Measurements from ENCODE around the gene YBX1. TPM values are rescaled to one million over a fixed set of nuclear protein-coding genes. Genes with fewer than 3 reads are reported as not detected.

Gene YBX1
- 1,698 TPM for polyA plus RNA-seq (2013, experiment 1 of 2)
- polyA plus RNA-seq (2013, experiment 2 of 2), result 1,742 TPM

GRCh38 chr1:42681741-42682483 is at the start of gene YBX1:
TSS of gene YBX1 (plus strand) at chr1:42682418. CDS start at chr1:42682566, 148 bp downstream.
- H3K56ac ChIP-seq (ENCODE audit: low read length), result peak within 1 kb of the TSS; percentile 99
- H3K79me1 ChIP-seq (ENCODE audit: low read length), result peaks cover 4% of the 10 kb centered on the region
- peak within 1 kb of the TSS; percentile 82 for H4K5ac ChIP-seq (ENCODE audit: low read length)
- H3K4me3 ChIP-seq (ENCODE audit: low read length), result peak within 1 kb of the TSS; percentile 92
- H2BK120ac ChIP-seq (ENCODE audit: low read depth, low read length), result peak within 1 kb of the TSS; percentile 48
- no CpG with 5 or more reads among the region's 54 CpGs for WGBS (ENCODE audit: extremely low coverage, insufficient coverage, low lambda C conversion rate)
- H3K79me2 ChIP-seq (ENCODE audit: control insufficient read depth, insufficient read depth, low read length), result peaks cover 50% of the 10 kb centered on the region
- DNase-seq, result peak; percentile 99
- peak within 1 kb of the TSS; percentile 98 for H3K9ac ChIP-seq (ENCODE audit: low read length)
- H3K18ac ChIP-seq (ENCODE audit: low read length), result peak within 1 kb of the TSS; percentile 92
- H2AK5ac ChIP-seq (ENCODE audit: low read length), result peak within 1 kb of the TSS; percentile 51
- H3K27ac ChIP-seq (ENCODE audit: low read depth, low read length), result peak within 1 kb of the TSS; percentile 51
- no peak within 1 kb of the TSS for H2BK15ac ChIP-seq (replicated peaks; ENCODE audit: low read depth)
- no peaks in the 10 kb centered on the region for H3K27me3 ChIP-seq (ENCODE audit: insufficient read depth, low read length, poor library complexity)
- peak within 1 kb of the TSS; percentile 100 for H3K23ac ChIP-seq (ENCODE audit: low read length)
- H3K4ac ChIP-seq (ENCODE audit: low read depth, low read length), result peak within 1 kb of the TSS; percentile 58
- H3K36me3 ChIP-seq (ENCODE audit: control insufficient read depth, insufficient read depth, low read length), result no peaks in the 10 kb centered on the region
- H3K4me1 ChIP-seq (ENCODE audit: control insufficient read depth, low read depth, low read length), result peaks cover 5% of the 10 kb centered on the region
- H3K4me2 ChIP-seq (ENCODE audit: low read length), result peak within 1 kb of the TSS; percentile 96
- peak within 1 kb of the TSS; percentile 72 for H2BK5ac ChIP-seq (ENCODE audit: low read length)
- H4K8ac ChIP-seq (ENCODE audit: low read depth, low read length), result no peak within 1 kb of the TSS

- H3K79me2 ChIP-seq (ENCODE audit: control insufficient read depth, insufficient read depth, low read length), result no peaks in the 10 kb centered on the region
Observed at GRCh38 chr1:42639116-42639515, 43.1 kb upstream of the YBX1 start.

GRCh38 chr1:42646056-42646455 is 36.2 kb upstream of the YBX1 start:
- DNase-seq, result no peak
- Histone ChIP-seq H3K56ac (ENCODE audit: low read length) (no peak overlapping the region), H3K4ac (ENCODE audit: low read depth, low read length) (no peak overlapping the region), H3K18ac (ENCODE audit: low read length) (no peak overlapping the region), H4K8ac (ENCODE audit: low read depth, low read length) (no peak overlapping the region), H3K4me1 (ENCODE audit: control insufficient read depth, low read depth, low read length) (no peaks in the 10 kb centered on the region), H3K79me1 (ENCODE audit: low read length) (no peaks in the 10 kb centered on the region), H3K27ac (ENCODE audit: low read depth, low read length) (no peak overlapping the region), H3K4me2 (ENCODE audit: low read length) (no peak overlapping the region), H3K4me3 (ENCODE audit: low read length) (no peak overlapping the region), H3K23ac (ENCODE audit: low read length) (no peak overlapping the region), H4K5ac (ENCODE audit: low read length) (no peak overlapping the region), H3K9ac (ENCODE audit: low read length) (no peak overlapping the region), H3K27me3 (ENCODE audit: insufficient read depth, low read length, poor library complexity) (no peaks in the 10 kb centered on the region), H2BK120ac (ENCODE audit: low read depth, low read length) (no peak overlapping the region), H3K79me2 (ENCODE audit: control insufficient read depth, insufficient read depth, low read length) (no peaks in the 10 kb centered on the region), H2BK15ac (replicated peaks; ENCODE audit: low read depth) (no peak overlapping the region), H3K36me3 (ENCODE audit: control insufficient read depth, insufficient read depth, low read length) (no peaks in the 10 kb centered on the region), H2BK5ac (ENCODE audit: low read length) (no peak overlapping the region), H2AK5ac (ENCODE audit: low read length) (no peak overlapping the region)
- no CpG with 5 or more reads among the region's 2 CpGs for WGBS (ENCODE audit: extremely low coverage, insufficient coverage, low lambda C conversion rate)

More at GRCh38 chr1:42639116-42639515, 43.1 kb upstream of the YBX1 start:
- H2BK5ac ChIP-seq (ENCODE audit: low read length), result no peak overlapping the region
- no peak overlapping the region for H3K9ac ChIP-seq (ENCODE audit: low read length)
- H3K23ac ChIP-seq (ENCODE audit: low read length), result no peak overlapping the region
- no peak for DNase-seq
- no peak overlapping the region for H4K5ac ChIP-seq (ENCODE audit: low read length)
- H3K4ac ChIP-seq (ENCODE audit: low read depth, low read length), result no peak overlapping the region
- no peaks in the 10 kb centered on the region for H3K4me1 ChIP-seq (ENCODE audit: control insufficient read depth, low read depth, low read length)
- H2AK5ac ChIP-seq (ENCODE audit: low read length), result no peak overlapping the region
- no peak overlapping the region for H3K4me2 ChIP-seq (ENCODE audit: low read length)
- H3K36me3 ChIP-seq (ENCODE audit: control insufficient read depth, insufficient read depth, low read length), result no peaks in the 10 kb centered on the region
- H3K18ac ChIP-seq (ENCODE audit: low read length), result no peak overlapping the region
- no peak overlapping the region for H3K56ac ChIP-seq (ENCODE audit: low read length)
- no peak overlapping the region for H3K4me3 ChIP-seq (ENCODE audit: low read length)
- no peak overlapping the region for H3K27ac ChIP-seq (ENCODE audit: low read depth, low read length)
- no peak overlapping the region for H2BK120ac ChIP-seq (ENCODE audit: low read depth, low read length)
- no peak overlapping the region for H2BK15ac ChIP-seq (replicated peaks; ENCODE audit: low read depth)
- H3K27me3 ChIP-seq (ENCODE audit: insufficient read depth, low read length, poor library complexity), result no peaks in the 10 kb centered on the region
- H4K8ac ChIP-seq (ENCODE audit: low read depth, low read length), result no peak overlapping the region
- H3K79me1 ChIP-seq (ENCODE audit: low read length), result no peaks in the 10 kb centered on the region

GRCh38 chr1:42657201-42657600 is 25.0 kb upstream of the YBX1 start:
- Histone ChIP-seq H3K4me3 (ENCODE audit: low read length) (no peak overlapping the region), H3K4me1 (ENCODE audit: control insufficient read depth, low read depth, low read length) (peaks cover 4% of the 10 kb centered on the region), H3K79me1 (ENCODE audit: low read length) (peaks cover 2% of the 10 kb centered on the region), H4K8ac (ENCODE audit: low read depth, low read length) (no peak overlapping the region), H2BK120ac (ENCODE audit: low read depth, low read length) (no peak overlapping the region), H3K79me2 (ENCODE audit: control insufficient read depth, insufficient read depth, low read length) (peaks cover 11% of the 10 kb centered on the region), H4K5ac (ENCODE audit: low read length) (no peak overlapping the region), H3K9ac (ENCODE audit: low read length) (no peak overlapping the region), H2BK15ac (replicated peaks; ENCODE audit: low read depth) (no peak overlapping the region), H3K4ac (ENCODE audit: low read depth, low read length) (no peak overlapping the region), H3K4me2 (ENCODE audit: low read length) (no peak overlapping the region), H2AK5ac (ENCODE audit: low read length) (no peak overlapping the region), H3K56ac (ENCODE audit: low read length) (no peak overlapping the region), H2BK5ac (ENCODE audit: low read length) (no peak overlapping the region), H3K27me3 (ENCODE audit: insufficient read depth, low read length, poor library complexity) (no peaks in the 10 kb centered on the region), H3K18ac (ENCODE audit: low read length) (no peak overlapping the region), H3K23ac (ENCODE audit: low read length) (no peak overlapping the region), H3K36me3 (ENCODE audit: control insufficient read depth, insufficient read depth, low read length) (peaks cover 1% of the 10 kb centered on the region), H3K27ac (ENCODE audit: low read depth, low read length) (no peak overlapping the region)
- DNase-seq, result no peak
- WGBS (ENCODE audit: extremely low coverage, insufficient coverage, low lambda C conversion rate), result no CpG with 5 or more reads among the region's 5 CpGs

- Histone ChIP-seq H3K27me3 (ENCODE audit: insufficient read depth, low read length, poor library complexity) (no peaks in the 10 kb centered on the region), H3K27ac (ENCODE audit: low read depth, low read length) (peak within 1 kb of the TSS; percentile 55), H3K23ac (ENCODE audit: low read length) (peak within 1 kb of the TSS; percentile 50), H2BK5ac (ENCODE audit: low read length) (peak within 1 kb of the TSS; percentile 31), H3K4me1 (ENCODE audit: control insufficient read depth, low read depth, low read length) (peaks cover 4% of the 10 kb centered on the region), H3K36me3 (ENCODE audit: control insufficient read depth, insufficient read depth, low read length) (peaks cover 1% of the 10 kb centered on the region), H3K79me1 (ENCODE audit: low read length) (peaks cover 2% of the 10 kb centered on the region), H3K4me2 (ENCODE audit: low read length) (peak within 1 kb of the TSS; percentile 100), H3K9ac (ENCODE audit: low read length) (peak within 1 kb of the TSS; percentile 87), H4K5ac (ENCODE audit: low read length) (no peak within 1 kb of the TSS), H2BK15ac (replicated peaks; ENCODE audit: low read depth) (no peak within 1 kb of the TSS), H3K79me2 (ENCODE audit: control insufficient read depth, insufficient read depth, low read length) (peaks cover 11% of the 10 kb centered on the region), H2BK120ac (ENCODE audit: low read depth, low read length) (no peak within 1 kb of the TSS), H3K4me3 (ENCODE audit: low read length) (peak within 1 kb of the TSS; percentile 71), H3K18ac (ENCODE audit: low read length) (no peak within 1 kb of the TSS), H2AK5ac (ENCODE audit: low read length) (no peak within 1 kb of the TSS), H3K56ac (ENCODE audit: low read length) (peak within 1 kb of the TSS; percentile 96), H3K4ac (ENCODE audit: low read depth, low read length) (no peak within 1 kb of the TSS), H4K8ac (ENCODE audit: low read depth, low read length) (peak within 1 kb of the TSS; percentile 16)
- DNase-seq, result peak; percentile 97
- WGBS (ENCODE audit: extremely low coverage, insufficient coverage, low lambda C conversion rate), result no CpG with 5 or more reads among the region's 53 CpGs
Observed at GRCh38 chr1:42657981-42658876, 24.0 kb upstream of the YBX1 start, which contains the start of gene PPIH. TSS of gene PPIH (plus strand) at chr1:42658423. CDS start at chr1:42658447, 24 bp downstream.

Measured in mesendoderm (in vitro differentiated cells).